OCI-LY3 (cell line): ENCODE data around the gene NOP56.

Source experiments
- CTCF ChIP-seq: fragments of 200-600, 300-600 bp; sonication (generic); IDR thresholded peaks from 2 replicates; pipeline ENCODE4 v1.5.1; 2014; ENCODE audit warnings: antibody characterized with exemption, low read length, low read depth
- EZH2phosphoT487 ChIP-seq: fragments of 200-600 bp; shearing (Covaris generic); IDR thresholded peaks from 2 replicates; pipeline ENCODE4 v1.6.1; 2018; ENCODE audit warnings: antibody characterized with exemption, mixed run types, low read depth

- TF ChIP-seq CTCF (no peak), EZH2phosphoT487 (no peak)
Observed at GRCh38 chr20:2612073-2612472, 40.4 kb upstream of the NOP56 start.
